Panc1 (cell line): Measurements from ENCODE around the gene SRP68. TPM values are rescaled to one million over a fixed set of nuclear protein-coding genes. Genes with fewer than 3 reads are reported as not detected.

ENCODE experiments used
- ATAC-seq: fragments of 200-7000 bp; cut with Tn5 transposase; 2 replicates; pipeline ENCODE4 v1.9.1; 2020; ENCODE audit warnings: mild to moderate bottlenecking, moderate library complexity
- BruUV-seq: library from RNA; stranded (reverse); fragments of 400-500 nt; replicated peaks from 2 replicates; lab custom pipeline; 2021; lab: Mats Ljungman, UMichigan
- CTCF ChIA-PET: fragments of 300-600 bp; sonication (Branson Sonifier 250); formaldehyde crosslinking; loops from one replicate; lab custom pipeline; 2022; ENCODE audit warnings: antibody characterized with exemption; lab: Charles Lee
- POLR2A ChIA-PET: fragments of 300-600 bp; sonication (Branson Sonifier 250); formaldehyde crosslinking; loops from one replicate; lab custom pipeline; 2022; ENCODE audit warnings: antibody characterized with exemption; lab: Charles Lee
- DNase-seq: peaks from one replicate; pipeline ENCODE4 v3.0.0-alpha.2; 2010; ENCODE audit warnings: low read depth, low spot score
- H3K27ac ChIP-seq: 2 replicates; pipeline ENCODE4 v1.5.1; 2011; ENCODE audit warnings: mild to moderate bottlenecking, low read length, inconsistent platforms
- H3K27me3 ChIP-seq: fragments of 200-500 bp; sonication (Bioruptor generic); 2 replicates; pipeline ENCODE4 v1.6.0; 2014; ENCODE audit warnings: low read length, inconsistent platforms; ENCODE audit not compliant: control insufficient read depth, insufficient read depth
- H3K36me3 ChIP-seq: fragments of 200-500 bp; sonication (Bioruptor generic); 2 replicates; pipeline ENCODE4 v1.5.1; 2014; ENCODE audit warnings: inconsistent platforms, mild to moderate bottlenecking, low read length, moderate library complexity; ENCODE audit not compliant: control insufficient read depth, insufficient read depth
- H3K4me1 ChIP-seq: 2 replicates; pipeline ENCODE4 v1.5.1; 2011; ENCODE audit warnings: inconsistent platforms, mild to moderate bottlenecking, low read length, moderate library complexity; ENCODE audit not compliant: control insufficient read depth, insufficient read depth
- H3K4me3 ChIP-seq, 2 experiments: 2 replicates each; pipeline ENCODE4 v1.5.1; 2011 to 2012; ENCODE audit warnings: low read depth in 2 of 2, low read length in 2 of 2, mild to moderate bottlenecking in 2 of 2, inconsistent platforms in 1 of 2, moderate library complexity in 1 of 2
- H3K9me3 ChIP-seq: fragments of 200-500 bp; sonication (Bioruptor generic); 2 replicates; pipeline ENCODE4 v1.5.1; 2014; ENCODE audit warnings: low read depth, mild to moderate bottlenecking, inconsistent platforms, low read length, moderate library complexity; ENCODE audit not compliant: control insufficient read depth, insufficient read depth
- REST ChIP-seq, 2 experiments: IDR thresholded peaks; 2 replicates each; pipeline ENCODE4 v1.6.1; 2011 to 2012; ENCODE audit warnings: low read depth in 2 of 2, control low read depth in 1 of 2, low read length in 1 of 2, mild to moderate bottlenecking in 1 of 2, moderate library complexity in 1 of 2; ENCODE audit not compliant: insufficient read depth in 1 of 2
- SIN3A ChIP-seq: IDR thresholded peaks from 2 replicates; pipeline ENCODE4 v1.6.1; 2012; ENCODE audit warnings: low read depth, mild to moderate bottlenecking, low read length, moderate library complexity, borderline replicate concordance; ENCODE audit not compliant: insufficient read depth
- TCF7L2 ChIP-seq: IDR thresholded peaks from 2 replicates; pipeline ENCODE4 v1.6.1; 2011; ENCODE audit warnings: mild to moderate bottlenecking, low read depth, low read length, inconsistent platforms
- in situ Hi-C: cut with HindIII; loops from 2 replicates; pipeline ENCODE4 v1.10.0; 2016; ENCODE audit warnings: low sequenced_read_pairs, low pct_unique_long_range_greater_than_20kb
- intact Hi-C: fragments of 100-400 bp; cut with micrococcal nuclease; formaldehyde crosslinking; loops from one replicate; pipeline ENCODE4 v1.10.0; 2022; ENCODE audit not compliant: unreplicated experiment
- total RNA-seq: library from RNA; stranded (reverse); gene quantifications from one replicate; pipeline ENCODE4 v1.2.1, GENCODE V29; 2021; ENCODE audit not compliant: unreplicated experiment
- TF ChIP-seq, protein P1 (sequence below): fragments of 450-650 bp; IDR thresholded peaks from 2 replicates; pipeline ENCODE4 v1.5.1; 2017; ENCODE audit warnings: mild to moderate bottlenecking

SRP68 gene
- total RNA-seq, 1 experiment from 2014 or later: 100 TPM

- no peak for DNase-seq
- POLR2A ChIA-PET: interaction anchor here (0.6 kb wide), 1 partner anchor 40 kb away, joined by 3 read pairs; no protein-coding TSS in a partner anchor
- H3K27me3 ChIP-seq: no peaks in the 10 kb centered on the region
- CTCF ChIA-PET: interaction anchor here (0.9 kb wide), 1 partner anchor 9 kb away, joined by 5 read pairs; no protein-coding TSS in a partner anchor
- no peaks in the 10 kb centered on the region for H3K9me3 ChIP-seq
- intact Hi-C loops (no loop called here), in situ Hi-C loops (no loop called here)
- no peak for ATAC-seq
- H3K36me3 ChIP-seq: no peaks in the 10 kb centered on the region
- BruUV-seq: no TSS peak
- H3K4me1 ChIP-seq: peaks cover 15% of the 10 kb centered on the region
- no peak overlapping the region for H3K27ac ChIP-seq
- H3K4me3 ChIP-seq: no peak overlapping the region
- TF ChIP-seq, protein P1, sequence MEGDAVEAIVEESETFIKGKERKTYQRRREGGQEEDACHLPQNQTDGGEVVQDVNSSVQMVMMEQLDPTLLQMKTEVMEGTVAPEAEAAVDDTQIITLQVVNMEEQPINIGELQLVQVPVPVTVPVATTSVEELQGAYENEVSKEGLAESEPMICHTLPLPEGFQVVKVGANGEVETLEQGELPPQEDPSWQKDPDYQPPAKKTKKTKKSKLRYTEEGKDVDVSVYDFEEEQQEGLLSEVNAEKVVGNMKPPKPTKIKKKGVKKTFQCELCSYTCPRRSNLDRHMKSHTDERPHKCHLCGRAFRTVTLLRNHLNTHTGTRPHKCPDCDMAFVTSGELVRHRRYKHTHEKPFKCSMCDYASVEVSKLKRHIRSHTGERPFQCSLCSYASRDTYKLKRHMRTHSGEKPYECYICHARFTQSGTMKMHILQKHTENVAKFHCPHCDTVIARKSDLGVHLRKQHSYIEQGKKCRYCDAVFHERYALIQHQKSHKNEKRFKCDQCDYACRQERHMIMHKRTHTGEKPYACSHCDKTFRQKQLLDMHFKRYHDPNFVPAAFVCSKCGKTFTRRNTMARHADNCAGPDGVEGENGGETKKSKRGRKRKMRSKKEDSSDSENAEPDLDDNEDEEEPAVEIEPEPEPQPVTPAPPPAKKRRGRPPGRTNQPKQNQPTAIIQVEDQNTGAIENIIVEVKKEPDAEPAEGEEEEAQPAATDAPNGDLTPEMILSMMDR: no peak
- TF ChIP-seq REST (IDR thresholded peaks at IDR 0.05; ENCODE audit: insufficient read depth in 1 of 2, low read depth in 2 of 2, low read length in 1 of 2) (no peak), SIN3A (no peak)
Measured at GRCh38 chr17:76007850-76008165, 64.5 kb downstream of the SRP68 start.

DNA sequence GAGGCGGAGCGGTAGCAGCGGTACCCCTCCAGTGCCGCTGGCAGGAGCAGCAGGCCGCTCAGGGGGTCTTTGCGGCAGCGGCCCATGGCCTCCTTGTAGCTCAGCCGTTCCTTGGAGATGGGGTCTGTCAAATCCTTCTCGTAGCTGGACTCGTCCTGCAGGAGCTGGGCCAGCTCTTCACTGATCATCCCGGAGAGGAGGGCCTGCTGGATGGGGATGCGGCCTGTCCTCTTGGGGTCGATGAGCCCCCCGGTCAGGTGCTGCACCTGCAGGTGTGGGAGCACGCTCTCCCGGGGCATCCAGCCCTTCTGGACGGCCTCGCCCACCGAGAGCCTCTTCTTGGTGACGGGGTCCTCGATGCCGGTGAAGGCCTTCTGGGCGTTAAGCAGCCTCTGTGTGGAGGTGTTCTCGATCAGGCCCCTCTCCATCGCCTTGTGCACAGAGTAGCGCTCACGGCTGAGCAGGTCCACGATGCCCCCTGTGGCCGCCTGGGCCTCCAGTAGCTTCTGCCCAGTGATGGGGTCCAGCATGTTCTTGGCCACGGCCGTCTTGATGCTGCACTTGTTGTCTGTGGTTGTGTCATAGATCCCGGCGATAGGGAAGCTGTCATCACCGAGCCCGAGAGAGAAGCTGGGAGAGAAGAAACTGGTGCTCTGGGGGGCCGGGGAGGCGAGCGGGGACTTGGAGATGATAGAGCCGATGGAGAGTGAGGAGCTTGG, 65.0 kb downstream of the SRP68 start:
- Histone ChIP-seq H3K36me3 (no peaks in the 10 kb centered on the region), H3K4me3 (no peak overlapping the region), H3K27ac (no peak overlapping the region), H3K4me1 (peaks cover 15% of the 10 kb centered on the region), H3K27me3 (no peaks in the 10 kb centered on the region), H3K9me3 (no peaks in the 10 kb centered on the region)
- in situ Hi-C loops: no loop called here
- POLR2A ChIA-PET: interaction anchor here (0.6 kb wide), 1 partner anchor 39 kb away, joined by 3 read pairs; no protein-coding TSS in a partner anchor
- BruUV-seq: no TSS peak
- TF ChIP-seq TCF7L2 (no peak), REST (IDR thresholded peaks at IDR 0.05; ENCODE audit: insufficient read depth in 1 of 2, low read depth in 2 of 2, low read length in 1 of 2) (no peak)
- no peak for DNase-seq
- no peak for ATAC-seq
- CTCF ChIA-PET: no interaction called here
- intact Hi-C loops: no loop called here
